Measurements from ENCODE around the gene COL24A1.

- TF ChIP-seq, protein P1, sequence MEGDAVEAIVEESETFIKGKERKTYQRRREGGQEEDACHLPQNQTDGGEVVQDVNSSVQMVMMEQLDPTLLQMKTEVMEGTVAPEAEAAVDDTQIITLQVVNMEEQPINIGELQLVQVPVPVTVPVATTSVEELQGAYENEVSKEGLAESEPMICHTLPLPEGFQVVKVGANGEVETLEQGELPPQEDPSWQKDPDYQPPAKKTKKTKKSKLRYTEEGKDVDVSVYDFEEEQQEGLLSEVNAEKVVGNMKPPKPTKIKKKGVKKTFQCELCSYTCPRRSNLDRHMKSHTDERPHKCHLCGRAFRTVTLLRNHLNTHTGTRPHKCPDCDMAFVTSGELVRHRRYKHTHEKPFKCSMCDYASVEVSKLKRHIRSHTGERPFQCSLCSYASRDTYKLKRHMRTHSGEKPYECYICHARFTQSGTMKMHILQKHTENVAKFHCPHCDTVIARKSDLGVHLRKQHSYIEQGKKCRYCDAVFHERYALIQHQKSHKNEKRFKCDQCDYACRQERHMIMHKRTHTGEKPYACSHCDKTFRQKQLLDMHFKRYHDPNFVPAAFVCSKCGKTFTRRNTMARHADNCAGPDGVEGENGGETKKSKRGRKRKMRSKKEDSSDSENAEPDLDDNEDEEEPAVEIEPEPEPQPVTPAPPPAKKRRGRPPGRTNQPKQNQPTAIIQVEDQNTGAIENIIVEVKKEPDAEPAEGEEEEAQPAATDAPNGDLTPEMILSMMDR (IDR thresholded peaks at IDR 0.05): no peak
- TF ChIP-seq EP300 (IDR thresholded peaks at IDR 0.05): no peak
Measured at GRCh38 chr1:86085741-86086409, 70.7 kb downstream of the COL24A1 start.
